K562 (cell line): ENCODE measurements around the gene DET1. TPM values are rescaled to one million over a fixed set of nuclear protein-coding genes. Genes with fewer than 3 reads are reported as not detected.

Source experiments
- ETV5 ChIP-seq: sonication (generic); formaldehyde crosslinking; IDR thresholded peaks from 2 replicates; pipeline ENCODE4 v1.4.0; 2020; ENCODE audit warnings: low read depth, mild to moderate bottlenecking, missing genetic modification reagents
- GABPA ChIP-seq: fragments of 200-800 bp; sonication (Bioruptor generic); conservative IDR thresholded peaks from 2 replicates; pipeline ENCODE4 v1.6.1; 2016; ENCODE audit warnings: low read depth, missing genetic modification characterization, missing compliant biosample characterization
- HCFC1 ChIP-seq: IDR thresholded peaks from 2 replicates; pipeline ENCODE4 v1.6.1; 2012; ENCODE audit warnings: low read depth, low read length, improper control_type of control experiment
- JUNB ChIP-seq: fragments of 450-650 bp; formaldehyde crosslinking; conservative IDR thresholded peaks from 2 replicates; pipeline ENCODE4 v1.4.0; 2020; ENCODE audit warnings: mild to moderate bottlenecking
- NFATC3 ChIP-seq: fragments of 450-650 bp; IDR thresholded peaks from 2 replicates; pipeline ENCODE4 v1.6.1; 2017; ENCODE audit warnings: mild to moderate bottlenecking
- RFX7 ChIP-seq: fragments of 250-450 bp; sonication (Bioruptor Pico); IDR thresholded peaks from 2 replicates; pipeline ENCODE4 v1.5.1; 2021; ENCODE audit warnings: mild to moderate bottlenecking
- TCFL5 ChIP-seq: fragments of 250-450 bp; sonication (Bioruptor Pico); conservative IDR thresholded peaks from 2 replicates; pipeline ENCODE4 v1.6.1; 2021; ENCODE audit warnings: mild to moderate bottlenecking, moderate library complexity, matching md5 sums
- U2AF2 ChIP-seq: fragments of 200-400 bp; formaldehyde crosslinking; optimal IDR thresholded peaks from 2 replicates; pipeline ENCODE3; 2017; ENCODE audit warnings: low read depth, mild to moderate bottlenecking, low read length
- ZKSCAN3 ChIP-seq: fragments of 250-450 bp; sonication (Bioruptor Pico); IDR thresholded peaks from 2 replicates; pipeline ENCODE4 v1.4.0; 2020
- ZNF197 ChIP-seq: fragments of 200-800 bp; sonication (Bioruptor generic); IDR thresholded peaks from 2 replicates; pipeline ENCODE4 v1.6.1; 2016; ENCODE audit warnings: low read depth, missing genetic modification characterization, missing compliant biosample characterization
- ZNF445 ChIP-seq: fragments of 250-450 bp; sonication (Bioruptor Pico); IDR thresholded peaks from 2 replicates; pipeline ENCODE4 v1.4.0; 2020; ENCODE audit warnings: low read depth, mild to moderate bottlenecking, moderate library complexity
- ZNF583 ChIP-seq: fragments of 250-450 bp; sonication (Bioruptor Pico); IDR thresholded peaks from 2 replicates; pipeline ENCODE4 v1.4.0; 2020
- ZNF764 ChIP-seq: fragments of 250-450 bp; sonication (Bioruptor Pico); IDR thresholded peaks from 2 replicates; pipeline ENCODE4 v1.4.0; 2020; ENCODE audit warnings: low read depth, mild to moderate bottlenecking, moderate library complexity
- polyA plus RNA-seq, 8 experiments: library from polyadenylated mRNA; depleted of rRNA in 4 of 8; stranded (reverse) in 5 of 8; unstranded in 3 of 8; fragments of >200 nt; fragmentation: Nextera tagmentation in 2 of 8; fragmentation: Illumina TruSeq in 1 of 8; extraction: Ambion mirVana in 2 of 8; extraction: Trizol in 1 of 8; gene quantifications; 2 replicates each; pipeline versions ENCODE4 v1.2.1 to v1.2.3, GENCODE V29; 2011 to 2014; ENCODE audit warnings: inconsistent platforms in 1 of 8, missing spikeins in 1 of 8
- total RNA-seq, 7 experiments: library from RNA; depleted of rRNA in 6 of 7; stranded (reverse); fragments of >200 nt in 6 of 7; fragmentation: Illumina TruSeq in 2 of 7; extraction: Trizol in 2 of 7; gene quantifications; 2 replicates each; pipeline versions ENCODE4 v1.2.1 to v1.2.3, GENCODE V29; 2011 to 2021; ENCODE audit warnings: low replicate concordance in 1 of 7
- TF ChIP-seq, protein P1 (sequence below): fragments of 450-650 bp; IDR thresholded peaks from 2 replicates; pipeline ENCODE4 v1.6.1; 2017; ENCODE audit warnings: antibody characterized with exemption, mild to moderate bottlenecking
- TF ChIP-seq, protein P2 (sequence below): sonication (generic); IDR thresholded peaks from 2 replicates; pipeline ENCODE4 v1.6.1; 2016
- TF ChIP-seq, protein P3 (sequence below): fragments of 250-450 bp; sonication (Bioruptor Pico); IDR thresholded peaks from 2 replicates; pipeline ENCODE4 v1.4.0; 2020; ENCODE audit warnings: mild to moderate bottlenecking, moderate library complexity
- TF ChIP-seq, protein P4 (sequence below): fragments of 250-450 bp; sonication (Bioruptor Pico); IDR thresholded peaks from 2 replicates; pipeline ENCODE4 v1.8.0; 2021; ENCODE audit warnings: moderate library complexity, mild to moderate bottlenecking, inconsistent platforms
- TF ChIP-seq, protein P5 (sequence below): fragments of 250-450 bp; sonication (Bioruptor Pico); IDR thresholded peaks from 2 replicates; pipeline ENCODE4 v1.8.0; 2021; ENCODE audit warnings: moderate library complexity, mild to moderate bottlenecking, inconsistent platforms

DET1 gene
- total and polyA plus RNA-seq, 9 of the 15 experiments (the other 6 are each of a cell fraction or from before 2014, with no cell fraction given): 4.2 to 8.1 (median 6.0) TPM

DNA sequence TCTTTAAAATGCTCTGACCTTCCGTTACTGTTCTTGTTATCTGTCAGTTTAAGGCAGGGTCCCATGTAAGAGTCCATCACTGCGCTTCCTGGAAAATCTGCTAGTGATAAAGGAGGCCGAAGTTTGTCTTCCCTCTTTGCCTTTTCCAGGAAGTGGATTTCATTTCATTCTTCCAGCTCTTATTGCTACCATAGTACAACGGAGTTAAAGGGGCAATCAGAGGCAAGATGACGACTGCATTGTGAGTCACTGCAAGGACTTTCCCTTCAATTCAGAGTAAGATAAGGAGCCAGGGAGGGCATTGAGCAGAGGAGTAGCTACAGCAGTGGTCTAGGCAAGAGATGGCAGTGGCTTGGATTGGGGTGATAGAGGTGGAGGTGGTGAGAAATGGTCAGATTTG, 17.2 kb upstream of the DET1 start (continued):
- TF ChIP-seq, protein P1, sequence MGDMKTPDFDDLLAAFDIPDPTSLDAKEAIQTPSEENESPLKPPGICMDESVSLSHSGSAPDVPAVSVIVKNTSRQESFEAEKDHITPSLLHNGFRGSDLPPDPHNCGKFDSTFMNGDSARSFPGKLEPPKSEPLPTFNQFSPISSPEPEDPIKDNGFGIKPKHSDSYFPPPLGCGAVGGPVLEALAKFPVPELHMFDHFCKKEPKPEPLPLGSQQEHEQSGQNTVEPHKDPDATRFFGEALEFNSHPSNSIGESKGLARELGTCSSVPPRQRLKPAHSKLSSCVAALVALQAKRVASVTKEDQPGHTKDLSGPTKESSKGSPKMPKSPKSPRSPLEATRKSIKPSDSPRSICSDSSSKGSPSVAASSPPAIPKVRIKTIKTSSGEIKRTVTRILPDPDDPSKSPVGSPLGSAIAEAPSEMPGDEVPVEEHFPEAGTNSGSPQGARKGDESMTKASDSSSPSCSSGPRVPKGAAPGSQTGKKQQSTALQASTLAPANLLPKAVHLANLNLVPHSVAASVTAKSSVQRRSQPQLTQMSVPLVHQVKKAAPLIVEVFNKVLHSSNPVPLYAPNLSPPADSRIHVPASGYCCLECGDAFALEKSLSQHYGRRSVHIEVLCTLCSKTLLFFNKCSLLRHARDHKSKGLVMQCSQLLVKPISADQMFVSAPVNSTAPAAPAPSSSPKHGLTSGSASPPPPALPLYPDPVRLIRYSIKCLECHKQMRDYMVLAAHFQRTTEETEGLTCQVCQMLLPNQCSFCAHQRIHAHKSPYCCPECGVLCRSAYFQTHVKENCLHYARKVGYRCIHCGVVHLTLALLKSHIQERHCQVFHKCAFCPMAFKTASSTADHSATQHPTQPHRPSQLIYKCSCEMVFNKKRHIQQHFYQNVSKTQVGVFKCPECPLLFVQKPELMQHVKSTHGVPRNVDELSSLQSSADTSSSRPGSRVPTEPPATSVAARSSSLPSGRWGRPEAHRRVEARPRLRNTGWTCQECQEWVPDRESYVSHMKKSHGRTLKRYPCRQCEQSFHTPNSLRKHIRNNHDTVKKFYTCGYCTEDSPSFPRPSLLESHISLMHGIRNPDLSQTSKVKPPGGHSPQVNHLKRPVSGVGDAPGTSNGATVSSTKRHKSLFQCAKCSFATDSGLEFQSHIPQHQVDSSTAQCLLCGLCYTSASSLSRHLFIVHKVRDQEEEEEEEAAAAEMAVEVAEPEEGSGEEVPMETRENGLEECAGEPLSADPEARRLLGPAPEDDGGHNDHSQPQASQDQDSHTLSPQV: no peak
- TF ChIP-seq TCFL5: no peak
- TF ChIP-seq RFX7 (CRISPR knock-in tag): no peak
- no peak for TF ChIP-seq ZKSCAN3
- TF ChIP-seq, protein P2, sequence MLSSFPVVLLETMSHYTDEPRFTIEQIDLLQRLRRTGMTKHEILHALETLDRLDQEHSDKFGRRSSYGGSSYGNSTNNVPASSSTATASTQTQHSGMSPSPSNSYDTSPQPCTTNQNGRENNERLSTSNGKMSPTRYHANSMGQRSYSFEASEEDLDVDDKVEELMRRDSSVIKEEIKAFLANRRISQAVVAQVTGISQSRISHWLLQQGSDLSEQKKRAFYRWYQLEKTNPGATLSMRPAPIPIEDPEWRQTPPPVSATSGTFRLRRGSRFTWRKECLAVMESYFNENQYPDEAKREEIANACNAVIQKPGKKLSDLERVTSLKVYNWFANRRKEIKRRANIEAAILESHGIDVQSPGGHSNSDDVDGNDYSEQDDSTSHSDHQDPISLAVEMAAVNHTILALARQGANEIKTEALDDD: no peak
- TF ChIP-seq, protein P3, sequence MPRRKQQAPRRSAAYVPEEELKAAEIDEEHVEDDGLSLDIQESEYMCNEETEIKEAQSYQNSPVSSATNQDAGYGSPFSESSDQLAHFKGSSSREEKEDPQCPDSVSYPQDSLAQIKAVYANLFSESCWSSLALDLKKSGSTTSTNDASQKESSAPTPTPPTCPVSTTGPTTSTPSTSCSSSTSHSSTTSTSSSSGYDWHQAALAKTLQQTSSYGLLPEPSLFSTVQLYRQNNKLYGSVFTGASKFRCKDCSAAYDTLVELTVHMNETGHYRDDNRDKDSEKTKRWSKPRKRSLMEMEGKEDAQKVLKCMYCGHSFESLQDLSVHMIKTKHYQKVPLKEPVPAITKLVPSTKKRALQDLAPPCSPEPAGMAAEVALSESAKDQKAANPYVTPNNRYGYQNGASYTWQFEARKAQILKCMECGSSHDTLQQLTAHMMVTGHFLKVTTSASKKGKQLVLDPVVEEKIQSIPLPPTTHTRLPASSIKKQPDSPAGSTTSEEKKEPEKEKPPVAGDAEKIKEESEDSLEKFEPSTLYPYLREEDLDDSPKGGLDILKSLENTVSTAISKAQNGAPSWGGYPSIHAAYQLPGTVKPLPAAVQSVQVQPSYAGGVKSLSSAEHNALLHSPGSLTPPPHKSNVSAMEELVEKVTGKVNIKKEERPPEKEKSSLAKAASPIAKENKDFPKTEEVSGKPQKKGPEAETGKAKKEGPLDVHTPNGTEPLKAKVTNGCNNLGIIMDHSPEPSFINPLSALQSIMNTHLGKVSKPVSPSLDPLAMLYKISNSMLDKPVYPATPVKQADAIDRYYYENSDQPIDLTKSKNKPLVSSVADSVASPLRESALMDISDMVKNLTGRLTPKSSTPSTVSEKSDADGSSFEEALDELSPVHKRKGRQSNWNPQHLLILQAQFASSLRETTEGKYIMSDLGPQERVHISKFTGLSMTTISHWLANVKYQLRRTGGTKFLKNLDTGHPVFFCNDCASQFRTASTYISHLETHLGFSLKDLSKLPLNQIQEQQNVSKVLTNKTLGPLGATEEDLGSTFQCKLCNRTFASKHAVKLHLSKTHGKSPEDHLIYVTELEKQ (CRISPR knock-in tag): no peak
- TF ChIP-seq ZNF764 (CRISPR knock-in tag): no peak
- 0 out of 2 replicates have a peak, but pooled peaks have one; percentile 58 for TF ChIP-seq ETV5 (CRISPR knock-in tag)
- no peak for TF ChIP-seq U2AF2
- no peak for TF ChIP-seq ZNF197 (CRISPR knock-in tag)
- TF ChIP-seq ZNF583 (CRISPR knock-in tag): no peak
- no peak for TF ChIP-seq JUNB (CRISPR knock-in tag)
- TF ChIP-seq, protein P4, sequence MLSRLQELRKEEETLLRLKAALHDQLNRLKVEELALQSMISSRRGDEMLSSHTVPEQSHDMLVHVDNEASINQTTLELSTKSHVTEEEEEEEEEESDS (CRISPR knock-in tag): no peak
- 0 out of 2 replicates have a peak, but pooled peaks have one; percentile 18 for TF ChIP-seq GABPA (tag)
- TF ChIP-seq ZNF445 (CRISPR knock-in tag): no peak
- TF ChIP-seq, protein P5, sequence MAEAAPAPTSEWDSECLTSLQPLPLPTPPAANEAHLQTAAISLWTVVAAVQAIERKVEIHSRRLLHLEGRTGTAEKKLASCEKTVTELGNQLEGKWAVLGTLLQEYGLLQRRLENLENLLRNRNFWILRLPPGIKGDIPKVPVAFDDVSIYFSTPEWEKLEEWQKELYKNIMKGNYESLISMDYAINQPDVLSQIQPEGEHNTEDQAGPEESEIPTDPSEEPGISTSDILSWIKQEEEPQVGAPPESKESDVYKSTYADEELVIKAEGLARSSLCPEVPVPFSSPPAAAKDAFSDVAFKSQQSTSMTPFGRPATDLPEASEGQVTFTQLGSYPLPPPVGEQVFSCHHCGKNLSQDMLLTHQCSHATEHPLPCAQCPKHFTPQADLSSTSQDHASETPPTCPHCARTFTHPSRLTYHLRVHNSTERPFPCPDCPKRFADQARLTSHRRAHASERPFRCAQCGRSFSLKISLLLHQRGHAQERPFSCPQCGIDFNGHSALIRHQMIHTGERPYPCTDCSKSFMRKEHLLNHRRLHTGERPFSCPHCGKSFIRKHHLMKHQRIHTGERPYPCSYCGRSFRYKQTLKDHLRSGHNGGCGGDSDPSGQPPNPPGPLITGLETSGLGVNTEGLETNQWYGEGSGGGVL (CRISPR knock-in tag): no peak
- 0 out of 2 replicates have a peak, but pooled peaks have one; percentile 36 for TF ChIP-seq NFATC3
- TF ChIP-seq HCFC1: no peak
